C4-2B (cell line): ENCODE results near the gene CAPRIN1.

Experiments
- ZFX ChIP-seq: fragments of 450-650 bp; IDR thresholded peaks from 2 replicates; pipeline ENCODE4 v1.6.1; 2017
- TF ChIP-seq, protein P1 (sequence below): fragments of 450-650 bp; conservative IDR thresholded peaks from 2 replicates; pipeline ENCODE4 v1.5.1; 2017; ENCODE audit warnings: mild to moderate bottlenecking

DNA sequence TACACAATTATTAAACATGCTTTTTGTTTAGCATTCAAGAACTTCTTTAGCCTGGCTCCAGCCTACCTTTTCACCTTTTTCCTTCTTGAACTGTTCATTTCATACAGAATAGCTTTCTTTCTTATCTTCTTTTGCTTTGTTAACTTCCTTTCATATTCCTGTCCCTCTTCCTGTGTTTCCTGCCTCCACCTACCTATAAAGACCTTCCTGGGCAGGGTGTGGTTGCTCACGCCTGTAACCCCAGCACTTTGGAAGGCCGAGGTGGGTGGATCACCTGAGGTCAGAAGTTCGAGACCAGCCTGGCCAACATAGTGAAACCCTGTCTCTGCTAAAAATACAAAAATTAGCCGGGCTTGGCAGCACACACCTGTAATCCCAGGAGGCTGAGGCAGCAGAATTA, 22.9 kb downstream of the CAPRIN1 start:
- TF ChIP-seq, protein P1, sequence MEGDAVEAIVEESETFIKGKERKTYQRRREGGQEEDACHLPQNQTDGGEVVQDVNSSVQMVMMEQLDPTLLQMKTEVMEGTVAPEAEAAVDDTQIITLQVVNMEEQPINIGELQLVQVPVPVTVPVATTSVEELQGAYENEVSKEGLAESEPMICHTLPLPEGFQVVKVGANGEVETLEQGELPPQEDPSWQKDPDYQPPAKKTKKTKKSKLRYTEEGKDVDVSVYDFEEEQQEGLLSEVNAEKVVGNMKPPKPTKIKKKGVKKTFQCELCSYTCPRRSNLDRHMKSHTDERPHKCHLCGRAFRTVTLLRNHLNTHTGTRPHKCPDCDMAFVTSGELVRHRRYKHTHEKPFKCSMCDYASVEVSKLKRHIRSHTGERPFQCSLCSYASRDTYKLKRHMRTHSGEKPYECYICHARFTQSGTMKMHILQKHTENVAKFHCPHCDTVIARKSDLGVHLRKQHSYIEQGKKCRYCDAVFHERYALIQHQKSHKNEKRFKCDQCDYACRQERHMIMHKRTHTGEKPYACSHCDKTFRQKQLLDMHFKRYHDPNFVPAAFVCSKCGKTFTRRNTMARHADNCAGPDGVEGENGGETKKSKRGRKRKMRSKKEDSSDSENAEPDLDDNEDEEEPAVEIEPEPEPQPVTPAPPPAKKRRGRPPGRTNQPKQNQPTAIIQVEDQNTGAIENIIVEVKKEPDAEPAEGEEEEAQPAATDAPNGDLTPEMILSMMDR: no peak
- TF ChIP-seq ZFX: no peak
